ENCODE data around the gene MICU1.
"Not testable (repeated sequence)": the region's sequence is repeated elsewhere in the genome, so short reads cannot be mapped to it uniquely, and the experiment has no call there.

MICU1 gene

DNA sequence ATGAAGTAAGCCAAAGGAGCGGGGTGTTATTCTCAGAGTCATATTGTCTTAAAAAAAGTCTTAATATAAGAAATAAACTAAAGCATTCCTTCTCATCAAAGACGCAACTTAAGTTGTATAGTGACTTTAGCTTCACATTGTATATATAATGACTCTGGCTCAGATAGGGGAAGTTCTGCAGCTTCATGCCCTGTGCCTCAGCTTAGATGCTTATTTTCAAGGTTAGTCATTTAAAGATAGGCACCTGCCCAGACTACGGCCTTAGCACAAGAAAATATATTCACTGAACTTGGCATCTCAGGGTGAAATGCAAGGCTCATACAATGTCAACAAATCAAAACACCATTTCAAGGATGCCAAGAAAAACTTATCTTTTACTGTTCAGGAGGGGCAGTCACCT is 218.4 kb downstream of the MICU1 start:
- in situ Hi-C loops (cut with HindIII; ENCODE audit: low sequenced_read_pairs) = no loop called here

GRCh38 chr10:72395581-72395980 is 230.3 kb downstream of the MICU1 start:
- in situ Hi-C loops (cut with HindIII; ENCODE audit: low sequenced_read_pairs) = not testable (repeated sequence)

DNA sequence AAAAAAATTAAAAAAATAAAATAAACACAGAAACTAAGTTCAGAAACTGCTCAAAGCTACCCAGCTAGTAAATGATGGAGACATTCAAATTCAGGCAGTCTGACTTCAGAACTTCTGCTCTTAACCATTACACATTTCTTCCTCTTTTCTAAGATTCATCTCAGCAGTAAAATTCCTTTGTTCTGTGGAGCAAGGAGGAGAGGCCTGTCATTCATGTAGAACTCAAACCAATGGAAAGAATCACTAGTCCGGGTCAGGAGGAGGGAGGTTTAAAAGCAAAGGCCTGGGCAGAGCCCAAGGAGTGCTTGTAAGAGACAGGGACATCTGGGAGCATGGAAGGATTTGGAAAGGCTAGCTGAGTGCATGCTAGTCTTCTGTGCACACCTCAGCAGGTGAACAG is 233.3 kb downstream of the MICU1 start:
- in situ Hi-C loops (cut with HindIII; ENCODE audit: low sequenced_read_pairs) = no loop called here

GRCh38 chr10:72390764-72391163 is 235.1 kb downstream of the MICU1 start:
- in situ Hi-C loops (cut with HindIII; ENCODE audit: low sequenced_read_pairs) = no loop called here

GRCh38 chr10:72389716-72390115 is 236.2 kb downstream of the MICU1 start:
- in situ Hi-C loops (cut with HindIII; ENCODE audit: low sequenced_read_pairs) = no loop called here

- in situ Hi-C loops (cut with HindIII; ENCODE audit: low sequenced_read_pairs) = no loop called here
Observed at GRCh38 chr10:72389014-72389413, 236.9 kb downstream of the MICU1 start.

DNA sequence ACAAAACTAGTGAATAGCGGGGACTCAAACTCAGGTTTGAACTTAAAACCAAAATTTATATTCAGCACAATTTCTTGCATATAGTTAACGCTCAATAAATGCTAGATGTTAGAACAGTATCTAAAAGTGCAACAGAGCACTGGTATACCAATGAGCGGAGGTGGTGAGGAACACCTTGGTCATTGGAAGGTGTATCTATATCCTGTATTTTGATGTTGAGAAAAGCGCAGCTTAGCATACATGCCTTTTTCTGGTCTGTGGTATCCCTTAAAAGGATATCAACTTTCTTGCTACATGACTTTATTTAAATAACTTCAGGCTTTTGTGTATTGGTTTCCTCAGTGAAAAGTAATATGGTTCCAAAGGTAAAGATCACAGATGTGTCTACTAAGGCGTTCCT is 237.8 kb downstream of the MICU1 start:
- in situ Hi-C loops (cut with HindIII; ENCODE audit: low sequenced_read_pairs) = no loop called here

DNA sequence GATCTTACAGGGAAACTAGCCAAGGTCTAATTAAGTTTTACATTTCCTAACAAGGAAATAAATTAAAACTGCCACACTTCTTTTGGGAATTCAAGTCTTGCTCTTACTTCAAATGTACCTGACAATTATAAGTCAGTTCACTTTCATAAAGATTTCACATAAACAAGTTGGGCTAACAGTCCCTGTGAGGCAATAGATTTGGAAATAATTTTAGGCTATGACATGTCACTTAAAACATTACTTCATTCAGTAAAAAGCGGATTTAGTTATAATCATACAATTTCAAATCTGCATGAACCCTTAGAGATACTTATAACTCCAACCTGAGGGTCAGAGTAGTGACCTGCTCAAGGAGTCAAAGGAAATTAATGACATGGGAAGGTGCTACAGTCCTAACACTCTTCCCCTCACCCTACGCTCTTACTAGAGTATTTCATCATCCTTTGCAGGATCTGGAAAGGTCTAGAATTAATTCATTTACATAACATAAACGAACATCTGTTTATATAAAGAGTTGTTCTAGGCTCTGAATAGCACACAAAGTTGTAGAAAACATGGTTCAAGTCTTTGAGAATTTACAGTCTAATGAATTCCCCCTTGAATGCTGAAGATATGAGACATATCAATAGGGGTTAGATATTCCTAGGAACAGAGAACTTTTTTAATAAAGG is 238.8 kb downstream of the MICU1 start:
- in situ Hi-C loops (cut with HindIII; ENCODE audit: low sequenced_read_pairs) = no loop called here

DNA sequence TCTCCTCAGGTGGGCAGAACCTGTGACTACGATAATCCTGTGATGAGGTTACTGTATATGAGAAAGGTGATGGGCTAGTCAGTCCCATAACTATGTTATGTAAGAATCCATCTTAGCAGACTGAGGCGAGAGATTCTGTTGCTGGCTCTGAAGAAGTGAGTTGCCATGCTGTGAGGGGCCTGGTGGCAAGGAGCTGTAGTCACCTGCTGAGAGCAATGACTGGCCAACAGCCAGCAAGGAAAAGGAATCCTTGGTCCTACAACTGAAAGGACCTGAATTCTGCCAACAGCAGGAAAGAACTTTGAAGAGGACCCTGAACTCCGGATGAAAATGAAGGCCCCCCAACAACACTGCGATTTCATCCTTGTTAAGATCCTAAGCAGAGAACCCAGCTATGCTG is 240.2 kb downstream of the MICU1 start:
- in situ Hi-C loops (cut with HindIII; ENCODE audit: low sequenced_read_pairs) = no loop called here

- in situ Hi-C loops (cut with HindIII; ENCODE audit: low sequenced_read_pairs) = not testable (repeated sequence)
Observed at GRCh38 chr10:72384982-72385381, 240.9 kb downstream of the MICU1 start.

DNA sequence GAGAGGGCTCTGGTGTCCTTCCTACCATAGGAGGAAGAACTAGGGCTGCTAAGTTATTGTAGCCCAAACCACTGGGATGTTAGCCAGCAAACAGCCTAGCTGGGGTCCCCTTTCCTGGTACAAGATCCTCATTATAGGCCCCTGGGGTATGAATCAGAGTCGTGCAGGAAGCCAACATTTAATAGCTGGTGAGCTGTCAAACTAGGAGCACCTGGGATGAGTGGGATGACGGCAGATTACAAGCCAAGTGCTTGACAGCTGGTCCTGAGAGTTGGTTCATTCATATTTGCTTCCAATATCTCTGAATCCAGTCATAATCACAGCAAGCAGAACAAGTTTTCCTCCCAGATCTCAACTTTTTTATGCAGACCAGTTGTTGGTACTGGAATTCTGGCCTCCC is 246.1 kb downstream of the MICU1 start:
- in situ Hi-C loops (cut with HindIII; ENCODE audit: low sequenced_read_pairs) = no loop called here

DNA sequence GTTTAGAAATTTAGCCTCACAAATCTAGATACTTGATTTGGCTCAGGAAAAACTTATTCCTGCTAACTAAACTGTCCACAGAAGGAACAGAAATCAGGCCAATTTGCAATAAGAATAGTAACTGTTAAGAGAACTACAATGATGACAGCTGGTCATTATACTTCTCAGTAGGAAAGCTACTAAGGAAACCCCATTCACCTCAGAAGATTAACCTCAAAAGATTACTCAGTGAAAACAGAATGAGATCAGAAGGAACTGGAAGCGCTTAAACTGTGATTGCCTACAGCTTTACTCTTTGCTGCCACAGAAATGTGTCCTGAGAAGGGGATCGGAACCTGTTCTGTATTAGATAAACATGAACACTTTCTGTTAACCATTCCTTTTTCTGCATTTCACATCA is 246.8 kb downstream of the MICU1 start:
- in situ Hi-C loops (cut with HindIII; ENCODE audit: low sequenced_read_pairs) = no loop called here

GRCh38 chr10:72375585-72375984 is 250.3 kb downstream of the MICU1 start:
- in situ Hi-C loops (cut with HindIII; ENCODE audit: low sequenced_read_pairs) = no loop called here

DNA sequence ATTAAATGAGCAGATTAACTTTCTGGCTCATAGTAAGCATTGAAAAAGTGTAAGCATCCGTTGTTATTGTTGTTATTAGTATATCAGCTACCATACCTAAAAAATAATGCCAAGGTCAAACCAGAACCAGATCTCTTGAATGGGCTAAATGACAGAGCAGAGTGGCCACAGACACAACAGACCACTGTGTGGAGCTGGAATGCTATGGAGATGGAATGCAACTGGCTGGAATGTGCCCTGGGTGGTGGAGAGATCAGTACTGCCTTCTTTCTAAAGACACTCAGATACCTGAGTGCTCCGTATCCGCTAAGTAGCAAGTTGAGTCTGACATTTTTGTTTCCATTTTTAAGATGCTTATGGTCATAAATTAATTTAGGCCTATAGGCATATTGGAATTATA is 250.7 kb downstream of the MICU1 start:
- in situ Hi-C loops (cut with HindIII; ENCODE audit: low sequenced_read_pairs) = no loop called here

- in situ Hi-C loops (cut with HindIII; ENCODE audit: low sequenced_read_pairs) = no loop called here
Observed at GRCh38 chr10:72370201-72370722, 255.6 kb downstream of the MICU1 start.

DNA sequence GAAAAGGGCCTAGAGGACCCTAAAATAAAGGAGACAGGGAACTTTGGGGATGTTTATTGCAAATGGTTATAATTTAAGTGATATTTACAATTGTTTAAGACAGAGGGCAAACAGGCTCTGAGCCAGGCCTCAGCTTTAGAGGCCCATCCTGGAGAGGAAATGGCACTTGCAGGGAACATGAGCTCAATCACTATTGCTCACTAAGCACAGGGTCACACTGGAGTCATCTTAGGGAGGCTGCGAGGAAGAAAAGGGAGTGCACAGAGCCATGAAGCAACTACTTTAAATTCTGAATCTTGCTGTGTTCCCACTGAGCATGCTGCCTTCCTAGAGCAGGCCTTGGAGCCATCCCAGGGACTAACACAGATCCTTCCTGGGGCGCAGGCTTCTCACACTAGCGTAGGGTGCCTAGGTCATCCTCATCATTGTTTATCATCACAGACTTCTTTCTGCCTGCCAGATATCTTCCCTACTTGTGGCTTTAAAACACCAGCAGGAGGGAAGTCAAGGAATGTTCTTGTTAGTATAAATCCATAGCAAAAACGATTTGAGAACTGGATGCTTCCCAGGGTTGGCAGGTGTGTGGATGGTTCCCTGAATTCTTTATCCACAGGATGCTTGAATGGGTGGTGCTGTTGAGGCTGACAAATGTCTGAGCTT is 258.4 kb downstream of the MICU1 start:
- in situ Hi-C loops (cut with HindIII; ENCODE audit: low sequenced_read_pairs) = no loop called here

- in situ Hi-C loops (cut with HindIII; ENCODE audit: low sequenced_read_pairs) = no loop called here
Observed at GRCh38 chr10:72365106-72365895, 260.6 kb downstream of the MICU1 start.

DNA sequence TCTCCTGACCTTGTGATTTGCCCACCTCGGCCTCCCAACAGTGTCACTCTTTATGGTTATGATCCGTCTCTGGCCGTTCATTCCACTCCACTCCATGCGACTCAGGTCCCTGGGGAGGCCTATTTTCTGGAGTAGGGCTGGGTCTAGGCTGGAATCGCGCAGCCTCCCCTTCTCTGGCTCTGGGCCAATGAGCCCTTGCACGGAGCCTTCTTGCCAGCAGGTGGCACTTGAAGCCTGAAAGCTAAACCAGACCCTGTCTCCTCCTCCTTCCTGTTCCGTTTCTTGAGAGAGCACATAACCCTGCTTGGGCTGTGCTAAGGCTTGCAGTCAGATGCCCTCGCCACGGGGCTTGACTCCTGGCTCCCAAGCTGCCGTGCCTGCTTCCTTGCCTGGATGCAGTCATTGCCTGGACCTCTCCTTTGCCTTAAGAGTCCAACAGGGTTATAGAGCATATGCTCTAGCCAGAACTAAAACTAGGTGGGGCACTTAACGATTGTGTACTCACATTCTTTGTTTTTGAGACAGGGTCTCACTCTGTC is 261.6 kb downstream of the MICU1 start:
- in situ Hi-C loops (cut with HindIII; ENCODE audit: low sequenced_read_pairs) = no loop called here

- in situ Hi-C loops (cut with HindIII; ENCODE audit: low sequenced_read_pairs) = no loop called here
Observed at GRCh38 chr10:72356987-72357386, 268.9 kb downstream of the MICU1 start.

GRCh38 chr10:72356115-72356514 is 269.8 kb downstream of the MICU1 start:
- in situ Hi-C loops (cut with HindIII; ENCODE audit: low sequenced_read_pairs) = no loop called here

- in situ Hi-C loops (cut with HindIII; ENCODE audit: low sequenced_read_pairs) = no loop called here
Observed at GRCh38 chr10:72355214-72355555, 270.7 kb downstream of the MICU1 start.
